ENCODE results near the gene ELAPOR1. TPM values are rescaled to one million over a fixed set of nuclear protein-coding genes. Genes with fewer than 3 reads are reported as not detected.
A peak's percentile ranks its signal among the peaks of the same experiment; 100 is the strongest.

ELAPOR1 gene
- total and polyA plus RNA-seq, 9 of the 15 experiments (the other 6 are each of a cell fraction or from before 2014, with no cell fraction given) = 0.07 to 1.2 (median 0.18) TPM

DNA sequence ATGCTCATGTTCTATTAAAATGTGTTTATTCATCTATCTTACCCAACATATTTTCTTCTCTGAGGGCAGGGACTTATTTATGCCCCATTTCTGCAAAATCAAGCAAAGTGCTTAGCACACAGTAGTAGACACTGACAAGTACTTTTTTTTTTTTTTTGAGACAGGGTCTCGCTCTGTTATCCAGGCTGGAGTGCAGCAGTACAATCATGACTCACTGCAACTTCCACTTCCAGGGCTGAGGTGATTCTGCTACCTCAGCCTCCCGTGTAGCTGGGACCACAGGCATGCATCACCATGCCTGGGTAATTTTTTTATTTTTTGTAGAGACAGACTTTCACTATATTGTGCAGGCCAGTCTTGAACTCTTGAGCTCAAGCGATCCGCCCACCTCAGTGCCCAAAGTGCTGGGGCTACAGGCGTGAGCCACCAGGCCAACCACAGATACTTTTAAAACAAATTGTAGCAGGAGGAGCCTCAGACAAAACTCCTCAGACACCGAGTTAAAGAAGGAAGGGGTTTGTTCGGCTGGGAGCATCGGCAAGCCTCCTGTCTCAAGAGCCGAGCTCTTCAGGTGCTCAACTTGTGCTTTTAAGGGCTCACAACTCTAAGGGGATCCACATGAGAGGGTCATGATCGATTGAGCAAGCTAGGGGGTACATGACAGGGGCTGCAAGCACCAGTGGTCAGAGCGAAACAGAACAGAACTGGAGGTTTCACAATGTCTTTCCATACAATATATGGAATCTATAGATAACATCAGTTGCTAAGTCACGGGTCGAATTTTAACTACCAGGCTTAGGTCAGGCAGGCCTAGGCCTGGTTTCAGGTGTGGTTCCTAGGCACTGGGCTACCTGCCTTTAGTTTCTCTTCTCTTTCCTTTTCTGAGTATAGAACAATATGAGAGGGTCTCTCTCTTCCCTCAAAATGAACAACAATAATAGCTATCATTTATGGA is 29.1 kb upstream of the ELAPOR1 start (continued):
- TF ChIP-seq MEIS2 (IDR thresholded peaks at IDR 0.05; ENCODE audit: partially characterized antibody) (no peak), HDAC1 (IDR thresholded peaks at IDR 0.05) (peak in 1 of 2 experiments; percentile 16; a peak in 1 of 4 replicates), NELFE (IDR thresholded peaks at IDR 0.05; ENCODE audit: insufficient read depth, insufficient read length) (no peak), PHF21A (IDR thresholded peaks at IDR 0.05; ENCODE audit: borderline replicate concordance, low read depth) (no peak), WHSC1 (IDR thresholded peaks at IDR 0.05; ENCODE audit: low read length) (no peak), MED1 (CRISPR knock-in tag; IDR thresholded peaks at IDR 0.05; ENCODE audit: borderline replicate concordance) (no peak), TBL1XR1 (IDR thresholded peaks at IDR 0.05; ENCODE audit: low read length in 2 of 2) (no peak), CXXC5 (CRISPR knock-in tag; IDR thresholded peaks at IDR 0.05) (no peak), ZNF212 (CRISPR knock-in tag; IDR thresholded peaks at IDR 0.05) (no peak), DPF2 (IDR thresholded peaks at IDR 0.05) (peak; percentile 68), POLR3A (IDR thresholded peaks at IDR 0.05; ENCODE audit: borderline replicate concordance, extremely low read depth, insufficient read depth, insufficient read length) (no peak), ETV1 (tag; conservative IDR thresholded peaks at IDR 0.05; ENCODE audit: low read depth) (no peak), ZNF764 (CRISPR knock-in tag; IDR thresholded peaks at IDR 0.05; ENCODE audit: low read depth) (no peak), ZNF165 (CRISPR knock-in tag; IDR thresholded peaks at IDR 0.05; ENCODE audit: borderline replicate concordance) (no peak)
- TF ChIP-seq, protein P1, sequence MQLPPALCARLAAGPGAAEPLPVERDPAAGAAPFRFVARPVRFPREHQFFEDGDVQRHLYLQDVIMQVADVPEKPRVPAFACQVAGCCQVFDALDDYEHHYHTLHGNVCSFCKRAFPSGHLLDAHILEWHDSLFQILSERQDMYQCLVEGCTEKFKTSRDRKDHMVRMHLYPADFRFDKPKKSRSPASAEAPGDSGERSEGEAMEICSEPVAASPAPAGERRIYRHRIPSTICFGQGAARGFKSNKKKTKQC (CRISPR knock-in tag; IDR thresholded peaks at IDR 0.05) = no peak
- TF ChIP-seq, protein P2, sequence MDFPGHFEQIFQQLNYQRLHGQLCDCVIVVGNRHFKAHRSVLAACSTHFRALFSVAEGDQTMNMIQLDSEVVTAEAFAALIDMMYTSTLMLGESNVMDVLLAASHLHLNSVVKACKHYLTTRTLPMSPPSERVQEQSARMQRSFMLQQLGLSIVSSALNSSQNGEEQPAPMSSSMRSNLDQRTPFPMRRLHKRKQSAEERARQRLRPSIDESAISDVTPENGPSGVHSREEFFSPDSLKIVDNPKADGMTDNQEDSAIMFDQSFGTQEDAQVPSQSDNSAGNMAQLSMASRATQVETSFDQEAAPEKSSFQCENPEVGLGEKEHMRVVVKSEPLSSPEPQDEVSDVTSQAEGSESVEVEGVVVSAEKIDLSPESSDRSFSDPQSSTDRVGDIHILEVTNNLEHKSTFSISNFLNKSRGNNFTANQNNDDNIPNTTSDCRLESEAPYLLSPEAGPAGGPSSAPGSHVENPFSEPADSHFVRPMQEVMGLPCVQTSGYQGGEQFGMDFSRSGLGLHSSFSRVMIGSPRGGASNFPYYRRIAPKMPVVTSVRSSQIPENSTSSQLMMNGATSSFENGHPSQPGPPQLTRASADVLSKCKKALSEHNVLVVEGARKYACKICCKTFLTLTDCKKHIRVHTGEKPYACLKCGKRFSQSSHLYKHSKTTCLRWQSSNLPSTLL (IDR thresholded peaks at IDR 0.05) = no peak
- TF ChIP-seq, protein P3, sequence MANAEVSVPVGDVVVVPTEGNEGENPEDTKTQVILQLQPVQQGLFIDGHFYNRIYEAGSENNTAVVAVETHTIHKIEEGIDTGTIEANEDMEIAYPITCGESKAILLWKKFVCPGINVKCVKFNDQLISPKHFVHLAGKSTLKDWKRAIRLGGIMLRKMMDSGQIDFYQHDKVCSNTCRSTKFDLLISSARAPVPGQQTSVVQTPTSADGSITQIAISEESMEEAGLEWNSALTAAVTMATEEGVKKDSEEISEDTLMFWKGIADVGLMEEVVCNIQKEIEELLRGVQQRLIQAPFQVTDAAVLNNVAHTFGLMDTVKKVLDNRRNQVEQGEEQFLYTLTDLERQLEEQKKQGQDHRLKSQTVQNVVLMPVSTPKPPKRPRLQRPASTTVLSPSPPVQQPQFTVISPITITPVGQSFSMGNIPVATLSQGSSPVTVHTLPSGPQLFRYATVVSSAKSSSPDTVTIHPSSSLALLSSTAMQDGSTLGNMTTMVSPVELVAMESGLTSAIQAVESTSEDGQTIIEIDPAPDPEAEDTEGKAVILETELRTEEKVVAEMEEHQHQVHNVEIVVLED (CRISPR knock-in tag; IDR thresholded peaks at IDR 0.05) = no peak
- TF ChIP-seq, protein P4, sequence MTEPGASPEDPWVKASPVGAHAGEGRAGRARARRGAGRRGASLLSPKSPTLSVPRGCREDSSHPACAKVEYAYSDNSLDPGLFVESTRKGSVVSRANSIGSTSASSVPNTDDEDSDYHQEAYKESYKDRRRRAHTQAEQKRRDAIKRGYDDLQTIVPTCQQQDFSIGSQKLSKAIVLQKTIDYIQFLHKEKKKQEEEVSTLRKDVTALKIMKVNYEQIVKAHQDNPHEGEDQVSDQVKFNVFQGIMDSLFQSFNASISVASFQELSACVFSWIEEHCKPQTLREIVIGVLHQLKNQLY (CRISPR knock-in tag; conservative IDR thresholded peaks at IDR 0.05) = no peak
- TF ChIP-seq, protein P5, sequence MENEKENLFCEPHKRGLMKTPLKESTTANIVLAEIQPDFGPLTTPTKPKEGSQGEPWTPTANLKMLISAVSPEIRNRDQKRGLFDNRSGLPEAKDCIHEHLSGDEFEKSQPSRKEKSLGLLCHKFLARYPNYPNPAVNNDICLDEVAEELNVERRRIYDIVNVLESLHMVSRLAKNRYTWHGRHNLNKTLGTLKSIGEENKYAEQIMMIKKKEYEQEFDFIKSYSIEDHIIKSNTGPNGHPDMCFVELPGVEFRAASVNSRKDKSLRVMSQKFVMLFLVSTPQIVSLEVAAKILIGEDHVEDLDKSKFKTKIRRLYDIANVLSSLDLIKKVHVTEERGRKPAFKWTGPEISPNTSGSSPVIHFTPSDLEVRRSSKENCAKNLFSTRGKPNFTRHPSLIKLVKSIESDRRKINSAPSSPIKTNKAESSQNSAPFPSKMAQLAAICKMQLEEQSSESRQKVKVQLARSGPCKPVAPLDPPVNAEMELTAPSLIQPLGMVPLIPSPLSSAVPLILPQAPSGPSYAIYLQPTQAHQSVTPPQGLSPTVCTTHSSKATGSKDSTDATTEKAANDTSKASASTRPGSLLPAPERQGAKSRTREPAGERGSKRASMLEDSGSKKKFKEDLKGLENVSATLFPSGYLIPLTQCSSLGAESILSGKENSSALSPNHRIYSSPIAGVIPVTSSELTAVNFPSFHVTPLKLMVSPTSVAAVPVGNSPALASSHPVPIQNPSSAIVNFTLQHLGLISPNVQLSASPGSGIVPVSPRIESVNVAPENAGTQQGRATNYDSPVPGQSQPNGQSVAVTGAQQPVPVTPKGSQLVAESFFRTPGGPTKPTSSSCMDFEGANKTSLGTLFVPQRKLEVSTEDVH (IDR thresholded peaks at IDR 0.05; ENCODE audit: low read depth, partially characterized antibody) = no peak

Measured in K562 (cell line).